Fibroblast of mammary gland (primary cell): Measurements from ENCODE around the gene MED22.
"Not testable (repeated sequence)": the region's sequence is repeated elsewhere in the genome, so short reads cannot be mapped to it uniquely, and the experiment has no call there.

Experiments used
- DNase-seq: peaks from one replicate; pipeline ENCODE4 v3.0.0-alpha.2; 2010; ENCODE audit warnings: low read depth
- H3K4me3 ChIP-seq: 2 replicates; pipeline ENCODE4 v1.5.1; 2011; ENCODE audit warnings: low read depth, mild to moderate bottlenecking, low read length, moderate library complexity; ENCODE audit not compliant: control insufficient read depth
- CTCF ChIP-seq: conservative IDR thresholded peaks from 2 replicates; pipeline ENCODE4 v1.5.1; 2011; ENCODE audit warnings: low read depth, low read length, inconsistent platforms; ENCODE audit not compliant: control insufficient read depth, insufficient read depth

MED22 gene

GRCh38 chr9:133382507-133383141 is 34.7 kb upstream of the MED22 start:
- no peak for DNase-seq
- no peak for TF ChIP-seq CTCF

GRCh38 chr9:133380734-133381133 is 32.8 kb upstream of the MED22 start:
- no peak overlapping the region for H3K4me3 ChIP-seq
- DNase-seq = no peak
- no peak for TF ChIP-seq CTCF

More at GRCh38 chr9:133382507-133383141, 34.7 kb upstream of the MED22 start:
- H3K4me3 ChIP-seq = no peak overlapping the region

- no peak for TF ChIP-seq CTCF
- H3K4me3 ChIP-seq = no peak overlapping the region
Measured at GRCh38 chr9:133379153-133380086, 31.5 kb upstream of the MED22 start.

GRCh38 chr9:133378408-133378962 is 30.6 kb upstream of the MED22 start:
- no peak for TF ChIP-seq CTCF
- no peak overlapping the region for H3K4me3 ChIP-seq
- DNase-seq = no peak

More at GRCh38 chr9:133379153-133380086, 31.5 kb upstream of the MED22 start:
- DNase-seq = no peak

GRCh38 chr9:133377721-133378216 is 29.8 kb upstream of the MED22 start:
- TF ChIP-seq CTCF = no peak
- no peak overlapping the region for H3K4me3 ChIP-seq
- peak; percentile 98 for DNase-seq

- not testable (repeated sequence) for DNase-seq, H3K4me3 ChIP-seq
Measured at GRCh38 chr9:133377280-133377679, 29.3 kb upstream of the MED22 start.
